ENCODE measurements around the gene COL6A1. TPM values are rescaled to one million over a fixed set of nuclear protein-coding genes. Genes with fewer than 3 reads are reported as not detected.

The COL6A1 gene
- total RNA-seq, 1 donor from 2014 or later: 270 TPM

DNA sequence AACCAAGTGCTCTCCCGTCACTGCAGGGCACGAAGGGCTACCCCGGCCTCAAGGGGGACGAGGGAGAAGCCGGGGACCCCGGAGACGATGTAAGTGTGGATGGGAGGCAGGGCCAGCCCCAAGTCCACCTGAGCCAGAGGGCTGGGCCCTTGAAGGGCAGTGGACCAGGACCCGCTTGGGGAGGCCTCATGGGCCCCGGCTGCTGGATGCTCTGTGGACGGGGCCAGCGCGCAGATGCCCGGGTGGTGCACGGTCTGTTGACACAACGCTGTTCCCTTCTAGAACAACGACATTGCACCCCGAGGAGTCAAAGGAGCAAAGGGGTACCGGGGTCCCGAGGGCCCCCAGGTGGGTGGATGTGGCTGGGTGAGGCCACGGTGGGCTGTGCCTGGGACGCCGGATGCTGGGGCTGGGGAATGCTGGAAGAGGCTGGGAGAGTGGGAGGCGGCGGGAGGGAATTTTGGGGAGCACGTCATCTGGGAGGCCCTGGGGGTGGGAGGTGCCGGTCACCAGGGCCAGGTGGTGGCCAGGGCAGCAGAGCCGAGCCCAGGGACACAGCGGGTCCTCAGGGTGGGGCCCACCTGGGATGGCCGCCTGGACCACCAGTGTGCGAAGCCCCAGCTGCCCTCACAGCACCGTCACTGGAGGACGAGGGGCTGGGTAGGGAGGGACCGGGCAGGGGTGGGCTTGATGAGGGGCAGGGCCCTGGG is 17.5 kb downstream of the COL6A1 start:
- Histone ChIP-seq H3K4me3 (ENCODE audit: low read length in 3 of 3) (no peak overlapping the region), H3K9ac (ENCODE audit: low read depth in 1 of 3, low read length in 3 of 3) (no peak overlapping the region), H3K4me1 (ENCODE audit: control insufficient read depth in 3 of 3, insufficient read depth in 3 of 3, low read length in 3 of 3) (peaks cover 0 to 3% (median 0%) of the 10 kb centered on the region in 3 donors), H3K9me3 (ENCODE audit: control insufficient read depth in 3 of 3, low read length in 3 of 3) (peaks cover 0 to 2% (median 0%) of the 10 kb centered on the region in 3 donors), H3K27me3 (ENCODE audit: control insufficient read depth in 3 of 3, insufficient read depth in 3 of 3, low read length in 3 of 3) (no peaks in the 10 kb centered on the region), H3K36me3 (ENCODE audit: control insufficient read depth in 3 of 3, insufficient read depth in 3 of 3, low read length in 3 of 3) (peaks cover 0 to 30% (median 27%) of the 10 kb centered on the region in 3 donors), H3K27ac (ENCODE audit: low read depth, low read length) (no peak overlapping the region)

DNA sequence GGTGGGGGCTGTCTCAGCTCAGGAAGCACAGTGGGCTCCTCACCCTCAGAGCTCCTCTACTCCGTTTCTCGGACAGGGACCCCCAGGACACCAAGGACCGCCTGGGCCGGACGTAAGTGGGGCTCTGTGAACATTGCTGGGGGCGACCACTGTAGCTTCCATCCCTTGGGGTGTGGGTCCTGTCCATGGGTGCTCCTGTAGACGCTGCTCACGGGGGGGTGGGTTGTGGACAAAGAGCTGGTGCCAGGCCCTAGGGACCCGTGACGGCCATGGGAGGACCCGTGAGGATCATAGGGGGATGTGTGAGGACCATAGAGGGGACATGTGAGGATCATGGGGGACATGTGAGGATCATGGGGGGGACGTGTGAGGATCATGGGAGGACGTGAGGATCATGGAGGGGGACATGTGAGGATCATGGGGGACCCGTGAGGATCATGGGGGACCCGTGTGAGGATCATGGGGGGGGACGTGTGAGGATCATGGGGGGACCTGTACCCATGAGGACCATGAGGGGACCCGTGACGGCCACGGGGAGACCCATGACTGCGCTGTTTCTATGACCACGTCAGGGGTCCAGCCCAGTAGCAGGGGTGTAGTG is 18.1 kb downstream of the COL6A1 start:
- Histone ChIP-seq H3K9me3 (ENCODE audit: control insufficient read depth in 3 of 3, low read length in 3 of 3) (peaks cover 0 to 2% (median 0%) of the 10 kb centered on the region in 3 donors), H3K9ac (ENCODE audit: low read depth in 1 of 3, low read length in 3 of 3) (no peak overlapping the region), H3K36me3 (ENCODE audit: control insufficient read depth in 3 of 3, insufficient read depth in 3 of 3, low read length in 3 of 3) (peaks cover 0 to 31% (median 26%) of the 10 kb centered on the region in 3 donors), H3K4me1 (ENCODE audit: control insufficient read depth in 3 of 3, insufficient read depth in 3 of 3, low read length in 3 of 3) (peaks cover 0 to under 1% (median 0%) of the 10 kb centered on the region in 3 donors), H3K27ac (ENCODE audit: low read depth, low read length) (no peak overlapping the region), H3K27me3 (ENCODE audit: control insufficient read depth in 3 of 3, insufficient read depth in 3 of 3, low read length in 3 of 3) (no peaks in the 10 kb centered on the region), H3K4me3 (ENCODE audit: low read length in 3 of 3) (no peak overlapping the region)

DNA sequence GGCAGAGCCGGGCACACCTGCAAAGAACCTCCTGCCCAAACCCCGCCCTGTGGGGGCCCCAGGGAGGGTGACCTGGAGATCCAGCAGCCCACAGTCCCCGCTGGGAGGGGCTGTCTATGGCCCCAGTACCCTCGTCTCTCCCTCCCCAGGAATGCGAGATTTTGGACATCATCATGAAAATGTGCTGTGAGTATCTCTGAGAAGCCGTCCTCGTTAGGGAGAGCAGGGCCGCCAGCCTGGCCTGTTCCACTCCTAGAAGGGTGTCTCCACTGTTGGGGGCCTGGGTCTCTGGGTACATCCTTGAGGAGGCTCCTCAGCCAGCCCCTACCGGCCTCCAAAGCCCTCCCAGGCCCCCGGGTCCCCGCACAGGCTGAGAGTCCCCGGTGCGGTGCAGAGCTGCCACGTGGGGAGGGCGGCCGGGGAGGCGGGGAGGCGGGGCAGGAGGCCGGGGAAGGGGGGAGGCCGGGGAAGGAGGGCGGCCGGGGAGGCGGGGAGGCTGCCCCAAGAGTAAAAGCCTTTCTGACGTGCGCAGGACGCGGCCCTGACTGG is 18.7 kb downstream of the COL6A1 start:
- no peak overlapping the region for H3K4me3 ChIP-seq (ENCODE audit: low read length in 3 of 3)
- no peak overlapping the region for H3K9ac ChIP-seq (ENCODE audit: low read depth in 1 of 3, low read length in 3 of 3)
- peaks cover 0 to 28% (median 24%) of the 10 kb centered on the region in 3 donors for H3K36me3 ChIP-seq (ENCODE audit: control insufficient read depth in 3 of 3, insufficient read depth in 3 of 3, low read length in 3 of 3)
- no peaks in the 10 kb centered on the region for H3K4me1 ChIP-seq (ENCODE audit: control insufficient read depth in 3 of 3, insufficient read depth in 3 of 3, low read length in 3 of 3)
- peaks cover 0 to 2% (median 0%) of the 10 kb centered on the region in 3 donors for H3K9me3 ChIP-seq (ENCODE audit: control insufficient read depth in 3 of 3, low read length in 3 of 3)
- H3K27ac ChIP-seq (ENCODE audit: low read depth, low read length): no peak overlapping the region
- no peaks in the 10 kb centered on the region for H3K27me3 ChIP-seq (ENCODE audit: control insufficient read depth in 3 of 3, insufficient read depth in 3 of 3, low read length in 3 of 3)

DNA sequence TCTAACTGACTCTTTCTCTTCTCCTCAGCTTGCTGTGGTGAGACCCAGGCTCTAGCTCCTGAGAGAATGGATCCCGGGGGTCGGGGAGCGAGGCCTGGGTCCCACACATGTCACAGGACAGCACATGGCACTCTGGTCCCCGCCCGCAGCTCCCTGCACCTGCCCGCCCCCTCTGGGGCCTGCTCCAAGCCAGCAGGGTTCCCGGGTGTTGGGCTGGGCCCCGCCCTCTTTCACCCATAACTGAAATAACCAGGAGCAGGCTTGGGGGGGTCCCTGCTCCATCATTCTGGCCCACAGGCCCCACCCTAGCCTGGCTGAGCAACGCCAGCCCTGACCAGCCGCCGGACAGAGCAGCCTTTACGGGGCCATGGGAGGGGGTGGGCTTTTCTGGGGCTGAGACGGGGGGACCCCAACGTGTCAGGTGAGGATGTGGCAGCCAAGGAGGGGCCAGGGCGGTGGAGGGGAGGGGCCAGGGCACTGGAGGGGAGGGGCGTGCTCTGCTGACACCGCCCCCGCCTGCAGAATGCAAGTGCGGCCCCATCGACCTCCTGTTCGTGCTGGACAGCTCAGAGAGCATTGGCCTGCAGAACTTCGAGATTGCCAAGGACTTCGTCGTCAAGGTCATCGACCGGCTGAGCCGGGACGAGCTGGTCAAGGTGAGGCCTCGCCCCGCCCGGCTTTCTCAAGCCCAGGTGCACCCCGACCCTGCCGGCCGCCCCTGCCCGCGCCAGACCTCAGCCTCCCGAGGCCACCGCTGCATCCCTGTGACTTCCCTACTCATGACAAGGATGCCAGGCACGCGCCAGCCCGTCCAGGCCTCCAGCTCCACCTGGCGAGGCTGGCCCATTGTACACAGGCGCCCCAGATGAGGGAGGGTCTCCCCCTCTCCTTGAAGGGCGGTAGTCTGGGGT is 19.4 kb downstream of the COL6A1 start:
- Histone ChIP-seq H3K27me3 (ENCODE audit: control insufficient read depth in 3 of 3, insufficient read depth in 3 of 3, low read length in 3 of 3) (no peaks in the 10 kb centered on the region), H3K27ac (ENCODE audit: low read depth, low read length) (no peak overlapping the region), H3K36me3 (ENCODE audit: control insufficient read depth in 3 of 3, insufficient read depth in 3 of 3, low read length in 3 of 3) (peaks cover 0 to 27% (median 20%) of the 10 kb centered on the region in 3 donors), H3K9ac (ENCODE audit: low read depth in 1 of 3, low read length in 3 of 3) (no peak overlapping the region), H3K4me3 (ENCODE audit: low read length in 3 of 3) (no peak overlapping the region), H3K9me3 (ENCODE audit: control insufficient read depth in 3 of 3, low read length in 3 of 3) (peaks cover 0 to 2% (median 0%) of the 10 kb centered on the region in 3 donors), H3K4me1 (ENCODE audit: control insufficient read depth in 3 of 3, insufficient read depth in 3 of 3, low read length in 3 of 3) (no peaks in the 10 kb centered on the region)

DNA sequence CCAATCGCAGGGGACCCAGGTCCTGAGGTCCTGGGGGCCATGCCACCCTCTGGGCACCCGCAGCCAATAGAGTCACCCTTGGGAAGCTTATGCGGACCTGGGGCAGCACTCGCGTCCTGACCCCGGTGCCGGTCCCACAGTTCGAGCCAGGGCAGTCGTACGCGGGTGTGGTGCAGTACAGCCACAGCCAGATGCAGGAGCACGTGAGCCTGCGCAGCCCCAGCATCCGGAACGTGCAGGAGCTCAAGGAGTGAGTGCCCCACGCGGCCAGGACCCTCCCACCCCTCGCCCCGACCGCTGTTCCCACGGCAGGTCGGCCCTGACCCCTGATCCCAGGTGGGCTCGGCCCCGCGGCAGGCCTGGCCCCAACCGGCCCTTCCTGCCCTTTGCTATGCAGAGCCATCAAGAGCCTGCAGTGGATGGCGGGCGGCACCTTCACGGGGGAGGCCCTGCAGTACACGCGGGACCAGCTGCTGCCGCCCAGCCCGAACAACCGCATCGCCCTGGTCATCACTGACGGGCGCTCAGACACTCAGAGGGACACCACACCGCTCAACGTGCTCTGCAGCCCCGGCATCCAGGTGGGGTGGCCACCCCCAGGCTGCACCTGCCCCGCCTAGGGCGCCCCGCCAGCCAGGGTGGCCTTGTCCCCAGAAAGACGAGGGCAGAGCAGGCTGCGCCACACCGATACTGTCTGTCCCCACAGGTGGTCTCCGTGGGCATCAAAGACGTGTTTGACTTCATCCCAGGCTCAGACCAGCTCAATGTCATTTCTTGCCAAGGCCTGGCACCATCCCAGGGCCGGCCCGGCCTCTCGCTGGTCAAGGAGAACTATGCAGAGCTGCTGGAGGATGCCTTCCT is 20.5 kb downstream of the COL6A1 start:
- Histone ChIP-seq H3K27me3 (ENCODE audit: control insufficient read depth in 3 of 3, insufficient read depth in 3 of 3, low read length in 3 of 3) (no peaks in the 10 kb centered on the region), H3K4me3 (ENCODE audit: low read length in 3 of 3) (no peak overlapping the region), H3K27ac (ENCODE audit: low read depth, low read length) (no peak overlapping the region), H3K9me3 (ENCODE audit: control insufficient read depth in 3 of 3, low read length in 3 of 3) (peaks cover 0 to 2% (median 0%) of the 10 kb centered on the region in 3 donors), H3K9ac (ENCODE audit: low read depth in 1 of 3, low read length in 3 of 3) (no peak overlapping the region), H3K36me3 (ENCODE audit: control insufficient read depth in 3 of 3, insufficient read depth in 3 of 3, low read length in 3 of 3) (peaks cover 0 to 25% (median 20%) of the 10 kb centered on the region in 3 donors), H3K4me1 (ENCODE audit: control insufficient read depth in 3 of 3, insufficient read depth in 3 of 3, low read length in 3 of 3) (no peaks in the 10 kb centered on the region)

DNA sequence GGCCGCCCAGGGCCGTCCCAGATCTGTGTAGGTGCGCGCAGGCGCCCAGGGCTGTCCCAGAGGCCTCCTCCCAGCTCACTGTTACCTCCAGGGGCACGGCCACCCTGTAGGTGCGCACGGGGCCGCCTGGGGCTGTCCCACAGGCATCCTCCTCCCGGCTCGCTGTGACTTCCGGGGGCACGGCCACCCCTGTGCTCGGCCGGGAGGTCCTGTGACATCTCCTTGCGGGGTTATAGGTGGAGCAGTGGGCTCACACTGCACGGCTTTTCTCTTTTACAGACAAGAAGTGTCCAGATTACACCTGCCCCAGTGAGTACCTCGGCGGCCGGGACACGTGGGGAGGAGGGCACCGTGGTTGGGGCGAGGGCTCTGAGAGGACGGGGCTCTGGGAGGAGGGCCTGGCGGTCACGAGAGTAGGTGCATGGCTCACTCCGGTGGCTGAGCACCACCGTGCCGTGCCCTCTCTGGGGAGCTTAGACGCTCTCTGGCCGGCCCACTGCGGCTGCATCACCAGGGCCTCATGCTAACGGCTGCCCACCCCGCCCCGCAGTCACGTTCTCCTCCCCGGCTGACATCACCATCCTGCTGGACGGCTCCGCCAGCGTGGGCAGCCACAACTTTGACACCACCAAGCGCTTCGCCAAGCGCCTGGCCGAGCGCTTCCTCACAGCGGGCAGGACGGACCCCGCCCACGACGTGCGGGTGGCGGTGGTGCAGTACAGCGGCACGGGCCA is 21.4 kb downstream of the COL6A1 start:
- no peaks in the 10 kb centered on the region for H3K27me3 ChIP-seq (ENCODE audit: control insufficient read depth in 3 of 3, insufficient read depth in 3 of 3, low read length in 3 of 3)
- H3K4me3 ChIP-seq (ENCODE audit: low read length in 3 of 3): no peak overlapping the region
- no peak overlapping the region for H3K27ac ChIP-seq (ENCODE audit: low read depth, low read length)
- H3K4me1 ChIP-seq (ENCODE audit: control insufficient read depth in 3 of 3, insufficient read depth in 3 of 3, low read length in 3 of 3): no peaks in the 10 kb centered on the region
- peaks cover 0 to 24% (median 16%) of the 10 kb centered on the region in 3 donors for H3K36me3 ChIP-seq (ENCODE audit: control insufficient read depth in 3 of 3, insufficient read depth in 3 of 3, low read length in 3 of 3)
- no peak overlapping the region for H3K9ac ChIP-seq (ENCODE audit: low read depth in 1 of 3, low read length in 3 of 3)
- peaks cover 0 to 2% (median 0%) of the 10 kb centered on the region in 3 donors for H3K9me3 ChIP-seq (ENCODE audit: control insufficient read depth in 3 of 3, low read length in 3 of 3)

DNA sequence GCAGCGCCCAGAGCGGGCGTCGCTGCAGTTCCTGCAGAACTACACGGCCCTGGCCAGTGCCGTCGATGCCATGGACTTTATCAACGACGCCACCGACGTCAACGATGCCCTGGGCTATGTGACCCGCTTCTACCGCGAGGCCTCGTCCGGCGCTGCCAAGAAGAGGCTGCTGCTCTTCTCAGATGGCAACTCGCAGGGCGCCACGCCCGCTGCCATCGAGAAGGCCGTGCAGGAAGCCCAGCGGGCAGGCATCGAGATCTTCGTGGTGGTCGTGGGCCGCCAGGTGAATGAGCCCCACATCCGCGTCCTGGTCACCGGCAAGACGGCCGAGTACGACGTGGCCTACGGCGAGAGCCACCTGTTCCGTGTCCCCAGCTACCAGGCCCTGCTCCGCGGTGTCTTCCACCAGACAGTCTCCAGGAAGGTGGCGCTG is 22.0 kb downstream of the COL6A1 start:
- no peak overlapping the region for H3K4me3 ChIP-seq (ENCODE audit: low read length in 3 of 3)
- no peaks in the 10 kb centered on the region for H3K4me1 ChIP-seq (ENCODE audit: control insufficient read depth in 3 of 3, insufficient read depth in 3 of 3, low read length in 3 of 3)
- H3K9me3 ChIP-seq (ENCODE audit: control insufficient read depth in 3 of 3, low read length in 3 of 3): peaks cover 0 to 2% (median 0%) of the 10 kb centered on the region in 3 donors
- no peak overlapping the region for H3K9ac ChIP-seq (ENCODE audit: low read depth in 1 of 3, low read length in 3 of 3)
- no peak overlapping the region for H3K27ac ChIP-seq (ENCODE audit: low read depth, low read length)
- no peaks in the 10 kb centered on the region for H3K27me3 ChIP-seq (ENCODE audit: control insufficient read depth in 3 of 3, insufficient read depth in 3 of 3, low read length in 3 of 3)
- peaks cover 0 to 22% (median 13%) of the 10 kb centered on the region in 3 donors for H3K36me3 ChIP-seq (ENCODE audit: control insufficient read depth in 3 of 3, insufficient read depth in 3 of 3, low read length in 3 of 3)

DNA sequence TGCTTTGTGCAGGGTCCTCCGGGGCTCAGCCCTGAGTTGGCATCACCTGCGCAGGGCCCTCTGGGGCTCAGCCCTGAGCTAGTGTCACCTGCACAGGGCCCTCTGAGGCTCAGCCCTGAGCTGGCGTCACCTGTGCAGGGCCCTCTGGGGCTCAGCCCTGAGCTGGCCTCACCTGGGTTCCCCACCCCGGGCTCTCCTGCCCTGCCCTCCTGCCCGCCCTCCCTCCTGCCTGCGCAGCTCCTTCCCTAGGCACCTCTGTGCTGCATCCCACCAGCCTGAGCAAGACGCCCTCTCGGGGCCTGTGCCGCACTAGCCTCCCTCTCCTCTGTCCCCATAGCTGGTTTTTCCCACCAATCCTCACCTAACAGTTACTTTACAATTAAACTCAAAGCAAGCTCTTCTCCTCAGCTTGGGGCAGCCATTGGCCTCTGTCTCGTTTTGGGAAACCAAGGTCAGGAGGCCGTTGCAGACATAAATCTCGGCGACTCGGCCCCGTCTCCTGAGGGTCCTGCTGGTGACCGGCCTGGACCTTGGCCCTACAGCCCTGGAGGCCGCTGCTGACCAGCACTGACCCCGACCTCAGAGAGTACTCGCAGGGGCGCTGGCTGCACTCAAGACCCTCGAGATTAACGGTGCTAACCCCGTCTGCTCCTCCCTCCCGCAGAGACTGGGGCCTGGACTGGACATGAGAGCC is 22.7 kb downstream of the COL6A1 start:
- no peaks in the 10 kb centered on the region for H3K27me3 ChIP-seq (ENCODE audit: control insufficient read depth in 3 of 3, insufficient read depth in 3 of 3, low read length in 3 of 3)
- H3K9me3 ChIP-seq (ENCODE audit: control insufficient read depth in 3 of 3, low read length in 3 of 3): peaks cover 0 to 2% (median 0%) of the 10 kb centered on the region in 3 donors
- H3K9ac ChIP-seq (ENCODE audit: low read depth in 1 of 3, low read length in 3 of 3): no peak overlapping the region
- no peak overlapping the region for H3K27ac ChIP-seq (ENCODE audit: low read depth, low read length)
- H3K4me1 ChIP-seq (ENCODE audit: control insufficient read depth in 3 of 3, insufficient read depth in 3 of 3, low read length in 3 of 3): no peaks in the 10 kb centered on the region
- H3K4me3 ChIP-seq (ENCODE audit: low read length in 3 of 3): no peak overlapping the region
- H3K36me3 ChIP-seq (ENCODE audit: control insufficient read depth in 3 of 3, insufficient read depth in 3 of 3, low read length in 3 of 3): peaks cover 0 to 22% (median 13%) of the 10 kb centered on the region in 3 donors

All from skeletal muscle tissue (tissue), 4 donors.